ENCODE measurements around the gene DDX47.
A peak's percentile ranks its signal among the peaks of the same experiment; 100 is the strongest.
"Not testable (repeated sequence)": the region's sequence is repeated elsewhere in the genome, so short reads cannot be mapped to it uniquely, and the experiment has no call there.

Gene DDX47

GRCh38 chr12:12796171-12796570 lies 17.0 kb upstream of the DDX47 start:
- in situ Hi-C loops (cut with HindIII; ENCODE audit: low sequenced_read_pairs) = no loop called here

GRCh38 chr12:12796928-12797793 lies 16.0 kb upstream of the DDX47 start:
- H3K4me3 ChIP-seq (ENCODE audit: low read depth, low read length) = no peak overlapping the region
- no peak for TF ChIP-seq CTCF (IDR thresholded peaks at IDR 0.05; ENCODE audit: low read depth, low read length)
- in situ Hi-C loops (cut with HindIII; ENCODE audit: low sequenced_read_pairs) = no loop called here
- DNase-seq (ENCODE audit: low read depth, low spot score) = no peak

More at GRCh38 chr12:12796171-12796570, 17.0 kb upstream of the DDX47 start:
- no peak for TF ChIP-seq CTCF (IDR thresholded peaks at IDR 0.05; ENCODE audit: low read depth, low read length)
- no peak for DNase-seq (ENCODE audit: low read depth, low spot score)
- no peak overlapping the region for H3K4me3 ChIP-seq (ENCODE audit: low read depth, low read length)

- DNase-seq (ENCODE audit: low read depth, low spot score) = no peak
- in situ Hi-C loops (cut with HindIII; ENCODE audit: low sequenced_read_pairs) = no loop called here
- no peak overlapping the region for H3K4me3 ChIP-seq (ENCODE audit: low read depth, low read length)
- no peak for TF ChIP-seq CTCF (IDR thresholded peaks at IDR 0.05; ENCODE audit: low read depth, low read length)
Measured at GRCh38 chr12:12797794-12798152, 15.4 kb upstream of the DDX47 start.

- no peak overlapping the region for H3K4me3 ChIP-seq (ENCODE audit: low read depth, low read length)
- in situ Hi-C loops (cut with HindIII; ENCODE audit: low sequenced_read_pairs) = no loop called here
- no peak for DNase-seq (ENCODE audit: low read depth, low spot score)
- no peak for TF ChIP-seq CTCF (IDR thresholded peaks at IDR 0.05; ENCODE audit: low read depth, low read length)
Measured at GRCh38 chr12:12798480-12798879, 14.7 kb upstream of the DDX47 start.

- no peak for TF ChIP-seq CTCF (IDR thresholded peaks at IDR 0.05; ENCODE audit: low read depth, low read length)
- in situ Hi-C loops (cut with HindIII; ENCODE audit: low sequenced_read_pairs) = no loop called here
- DNase-seq (ENCODE audit: low read depth, low spot score) = no peak
- no peak overlapping the region for H3K4me3 ChIP-seq (ENCODE audit: low read depth, low read length)
Measured at GRCh38 chr12:12799163-12799920, 13.8 kb upstream of the DDX47 start.

GRCh38 chr12:12800406-12801180 lies 12.6 kb upstream of the DDX47 start:
- no peak for TF ChIP-seq CTCF (IDR thresholded peaks at IDR 0.05; ENCODE audit: low read depth, low read length)
- H3K4me3 ChIP-seq (ENCODE audit: low read depth, low read length) = no peak overlapping the region
- in situ Hi-C loops (cut with HindIII; ENCODE audit: low sequenced_read_pairs) = no loop called here
- DNase-seq (ENCODE audit: low read depth, low spot score) = peak; percentile 16

GRCh38 chr12:12801656-12802055 lies 11.5 kb upstream of the DDX47 start:
- H3K4me3 ChIP-seq (ENCODE audit: low read depth, low read length); in situ Hi-C loops (cut with HindIII; ENCODE audit: low sequenced_read_pairs); DNase-seq (ENCODE audit: low read depth, low spot score): not testable (repeated sequence)

Data from astrocyte of the spinal cord (primary cell).